Measurements from ENCODE around the gene SH2D3C. TPM values are rescaled to one million over a fixed set of nuclear protein-coding genes. Genes with fewer than 3 reads are reported as not detected.
"Not testable (repeated sequence)": the region's sequence is repeated elsewhere in the genome, so short reads cannot be mapped to it uniquely, and the experiment has no call there.

Gene SH2D3C
- total RNA-seq, 1 donor from 2014 or later = 22.6 TPM

GRCh38 chr9:127789179-127789578, 10.7 kb upstream of the SH2D3C start:
- DNase-seq (ENCODE audit: low spot score) (no peak), ATAC-seq (no peak)
- intact Hi-C loops (cut with DNase I) = no loop called here

- DNase-seq (ENCODE audit: low spot score) = no peak
- ATAC-seq = no peak
- intact Hi-C loops (cut with DNase I) = no loop called here
Observed at GRCh38 chr9:127788337-127789011, 10.0 kb upstream of the SH2D3C start.

- ATAC-seq (no peak), DNase-seq (ENCODE audit: low spot score) (no peak)
- intact Hi-C loops (cut with DNase I) = no loop called here
Observed at GRCh38 chr9:127786773-127787104, 8.3 kb upstream of the SH2D3C start.

- DNase-seq (ENCODE audit: low spot score) (peak; percentile 95), ATAC-seq (peak; percentile 76)
- intact Hi-C loops (cut with DNase I) = loop anchor here (2.0 kb wide), 1 partner anchor 49 kb away; no protein-coding TSS in a partner anchor
Observed at GRCh38 chr9:127785933-127786772, 7.7 kb upstream of the SH2D3C start, which contains the start of gene CDK9. Gene CDK9, plus strand, starts transcription at chr9:127786034. Its CDS starts 115 bp downstream, at chr9:127786149.

- DNase-seq (ENCODE audit: low spot score) (peak; percentile 93), ATAC-seq (peak; percentile 78)
- intact Hi-C loops (cut with DNase I) = loop anchor here (2.0 kb wide), 1 partner anchor 48 kb away; no protein-coding TSS in a partner anchor
Observed at GRCh38 chr9:127785023-127785932, 6.8 kb upstream of the SH2D3C start.

GRCh38 chr9:127783111-127784008, 4.9 kb upstream of the SH2D3C start:
- ATAC-seq (no peak), DNase-seq (ENCODE audit: low spot score) (no peak)
- intact Hi-C loops (cut with DNase I) = loop anchor here (2.0 kb wide), 1 partner anchor 47 kb away; no protein-coding TSS in a partner anchor

- intact Hi-C loops (cut with DNase I) = no loop called here
- DNase-seq (ENCODE audit: low spot score) (no peak), ATAC-seq (no peak)
Observed at GRCh38 chr9:127781806-127782205, 3.3 kb upstream of the SH2D3C start.

GRCh38 chr9:127780909-127781308, 2.4 kb upstream of the SH2D3C start:
- ATAC-seq; intact Hi-C loops (cut with DNase I); DNase-seq (ENCODE audit: low spot score): not testable (repeated sequence)

GRCh38 chr9:127780126-127780885, 1.8 kb upstream of the SH2D3C start:
- intact Hi-C loops (cut with DNase I) = no loop called here
- DNase-seq (ENCODE audit: low spot score) = no peak
- ATAC-seq = no peak

GRCh38 chr9:127779136-127779981, 893 bp upstream of the SH2D3C start:
- DNase-seq (ENCODE audit: low spot score) (no peak), ATAC-seq (peak; percentile 68)
- intact Hi-C loops (cut with DNase I) = no loop called here

- intact Hi-C loops (cut with DNase I) = no loop called here
- DNase-seq (ENCODE audit: low spot score) = no peak
- ATAC-seq = no peak
Observed at GRCh38 chr9:127777368-127777980, 992 bp downstream of the SH2D3C start.

- intact Hi-C loops (cut with DNase I) = no loop called here
- DNase-seq (ENCODE audit: low spot score) (no peak), ATAC-seq (no peak)
Observed at GRCh38 chr9:127776924-127777289, 1.6 kb downstream of the SH2D3C start.

- ATAC-seq = no peak
- intact Hi-C loops (cut with DNase I) = no loop called here
Observed at GRCh38 chr9:127776195-127776923, 2.1 kb downstream of the SH2D3C start.

GRCh38 chr9:127773981-127774380, 4.5 kb downstream of the SH2D3C start:
- no peak for ATAC-seq
- intact Hi-C loops (cut with DNase I) = no loop called here
- DNase-seq (ENCODE audit: low spot score) = no peak

More at GRCh38 chr9:127776195-127776923, 2.1 kb downstream of the SH2D3C start:
- no peak for DNase-seq (ENCODE audit: low spot score)

- intact Hi-C loops (cut with DNase I) = no loop called here
- DNase-seq (ENCODE audit: low spot score) = no peak
- ATAC-seq = no peak
Observed at GRCh38 chr9:127773272-127773671, 5.2 kb downstream of the SH2D3C start.

- intact Hi-C loops (cut with DNase I) = no loop called here
- ATAC-seq (no peak), DNase-seq (ENCODE audit: low spot score) (no peak)
Observed at GRCh38 chr9:127772603-127773002, 5.9 kb downstream of the SH2D3C start.
